ENCODE results near the gene RGS12. TPM values are rescaled to one million over a fixed set of nuclear protein-coding genes. Genes with fewer than 3 reads are reported as not detected.

Gene RGS12
- total and polyA plus RNA-seq, 2 donors (not counting 1 experiment from before 2014, with no cell fraction given), result 3.5 to 13.9 TPM

- Histone ChIP-seq H3K27me3 (replicated peaks in 1 of 4; ENCODE audit: control extremely low read depth in 1 of 4, control insufficient read depth in 3 of 4, insufficient read depth in 4 of 4, low read length in 3 of 4) (no peaks in the 10 kb centered on the region), H3K9me3 (ENCODE audit: control extremely low read depth in 1 of 3, control insufficient read depth in 2 of 3, insufficient read depth in 1 of 3, low read length in 2 of 3) (no peaks in the 10 kb centered on the region), H4K20me1 (ENCODE audit: control insufficient read depth, insufficient read depth, low read length, poor library complexity, severe bottlenecking) (no peaks in the 10 kb centered on the region), H2AFZ (ENCODE audit: insufficient read depth, low read depth, low read length, poor library complexity, severe bottlenecking) (no peak overlapping the region), H3K9ac (ENCODE audit: low read length) (no peak overlapping the region), H3K36me3 (replicated peaks in 1 of 2; ENCODE audit: control extremely low read depth in 1 of 2, control insufficient read depth in 1 of 2, extremely low read depth in 1 of 2, insufficient read depth in 2 of 2, low read length in 1 of 2) (no peaks in the 10 kb centered on the region), H3K4me3 (ENCODE audit: control extremely low read depth in 1 of 5, extremely low read depth in 1 of 5, insufficient read depth in 1 of 5, low read depth in 2 of 5, low read length in 4 of 5) (no peak overlapping the region), H3K4me2 (replicated peaks; ENCODE audit: low read depth, low read length, poor library complexity, severe bottlenecking) (no peak overlapping the region), H3K27ac (ENCODE audit: low read length in 2 of 2) (no peak overlapping the region), H3K4me1 (ENCODE audit: control insufficient read depth in 2 of 2, insufficient read depth in 2 of 2, low read length in 2 of 2) (no peaks in the 10 kb centered on the region), H3K79me2 (ENCODE audit: control insufficient read depth, insufficient read depth, low read length) (no peaks in the 10 kb centered on the region)
- H3K9me3 Mint-ChIP-seq (ENCODE audit: insufficient read depth), result no peaks in the 10 kb centered on the region
- H3K27ac Mint-ChIP-seq, result no peak overlapping the region
- TF ChIP-seq EZH2 (IDR thresholded peaks at IDR 0.05; ENCODE audit: borderline replicate concordance, insufficient read depth, low read depth, low read length, poor library complexity, severe bottlenecking), result no peak
- TF ChIP-seq, protein P1, sequence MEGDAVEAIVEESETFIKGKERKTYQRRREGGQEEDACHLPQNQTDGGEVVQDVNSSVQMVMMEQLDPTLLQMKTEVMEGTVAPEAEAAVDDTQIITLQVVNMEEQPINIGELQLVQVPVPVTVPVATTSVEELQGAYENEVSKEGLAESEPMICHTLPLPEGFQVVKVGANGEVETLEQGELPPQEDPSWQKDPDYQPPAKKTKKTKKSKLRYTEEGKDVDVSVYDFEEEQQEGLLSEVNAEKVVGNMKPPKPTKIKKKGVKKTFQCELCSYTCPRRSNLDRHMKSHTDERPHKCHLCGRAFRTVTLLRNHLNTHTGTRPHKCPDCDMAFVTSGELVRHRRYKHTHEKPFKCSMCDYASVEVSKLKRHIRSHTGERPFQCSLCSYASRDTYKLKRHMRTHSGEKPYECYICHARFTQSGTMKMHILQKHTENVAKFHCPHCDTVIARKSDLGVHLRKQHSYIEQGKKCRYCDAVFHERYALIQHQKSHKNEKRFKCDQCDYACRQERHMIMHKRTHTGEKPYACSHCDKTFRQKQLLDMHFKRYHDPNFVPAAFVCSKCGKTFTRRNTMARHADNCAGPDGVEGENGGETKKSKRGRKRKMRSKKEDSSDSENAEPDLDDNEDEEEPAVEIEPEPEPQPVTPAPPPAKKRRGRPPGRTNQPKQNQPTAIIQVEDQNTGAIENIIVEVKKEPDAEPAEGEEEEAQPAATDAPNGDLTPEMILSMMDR (IDR thresholded peaks at IDR 0.05), result no peak
- WGBS (ENCODE audit: insufficient coverage), result 83% methylated on average over 2 of the region's 3 CpGs
- H3K27me3 Mint-ChIP-seq, result no peaks in the 10 kb centered on the region
- ATAC-seq (ENCODE audit: low read depth) (no peak), DNase-seq (no peak)
- ChIA-PET POLR2A (no interaction called here), CTCF (no interaction called here)
- H3K4me1 Mint-ChIP-seq, result peaks cover 3% of the 10 kb centered on the region
- no peak overlapping the region for H3K4me3 Mint-ChIP-seq
- intact Hi-C loops (cut with micrococcal nuclease), result no loop called here
Observed at GRCh38 chr4:3329887-3330286, 37.1 kb downstream of the RGS12 start.

GRCh38 chr4:3330707-3331106, 37.9 kb downstream of the RGS12 start:
- Histone ChIP-seq H3K27me3 (replicated peaks in 1 of 4; ENCODE audit: control extremely low read depth in 1 of 4, control insufficient read depth in 3 of 4, insufficient read depth in 4 of 4, low read length in 3 of 4) (no peaks in the 10 kb centered on the region), H3K79me2 (ENCODE audit: control insufficient read depth, insufficient read depth, low read length) (no peaks in the 10 kb centered on the region), H3K9me3 (ENCODE audit: control extremely low read depth in 1 of 3, control insufficient read depth in 2 of 3, insufficient read depth in 1 of 3, low read length in 2 of 3) (no peaks in the 10 kb centered on the region), H3K27ac (ENCODE audit: low read length in 2 of 2) (no peak overlapping the region), H3K36me3 (replicated peaks in 1 of 2; ENCODE audit: control extremely low read depth in 1 of 2, control insufficient read depth in 1 of 2, extremely low read depth in 1 of 2, insufficient read depth in 2 of 2, low read length in 1 of 2) (no peaks in the 10 kb centered on the region), H3K4me1 (ENCODE audit: control insufficient read depth in 2 of 2, insufficient read depth in 2 of 2, low read length in 2 of 2) (no peaks in the 10 kb centered on the region), H3K9ac (ENCODE audit: low read length) (no peak overlapping the region), H2AFZ (ENCODE audit: insufficient read depth, low read depth, low read length, poor library complexity, severe bottlenecking) (no peak overlapping the region), H3K4me3 (ENCODE audit: control extremely low read depth in 1 of 5, extremely low read depth in 1 of 5, insufficient read depth in 1 of 5, low read depth in 2 of 5, low read length in 4 of 5) (no peak overlapping the region), H4K20me1 (ENCODE audit: control insufficient read depth, insufficient read depth, low read length, poor library complexity, severe bottlenecking) (no peaks in the 10 kb centered on the region), H3K4me2 (replicated peaks; ENCODE audit: low read depth, low read length, poor library complexity, severe bottlenecking) (no peak overlapping the region)
- intact Hi-C loops (cut with micrococcal nuclease), result no loop called here
- Mint-ChIP-seq H3K27ac (no peak overlapping the region), H3K4me1 (peaks cover 6% of the 10 kb centered on the region), H3K9me3 (ENCODE audit: insufficient read depth) (no peaks in the 10 kb centered on the region), H3K4me3 (no peak overlapping the region), H3K27me3 (no peaks in the 10 kb centered on the region)
- 100% methylated on average over 1 of the region's 5 CpGs for WGBS (ENCODE audit: insufficient coverage)
- no peak for TF ChIP-seq EZH2 (IDR thresholded peaks at IDR 0.05; ENCODE audit: borderline replicate concordance, insufficient read depth, low read depth, low read length, poor library complexity, severe bottlenecking)
- TF ChIP-seq, protein P1 (IDR thresholded peaks at IDR 0.05), result no peak
- POLR2A ChIA-PET, result no interaction called here
- ATAC-seq (ENCODE audit: low read depth), result no peak
- no peak for DNase-seq
- CTCF ChIA-PET, result no interaction called here

All from B cell (primary cell).